ENCODE data around the gene MKRN2. TPM values are rescaled to one million over a fixed set of nuclear protein-coding genes. Genes with fewer than 3 reads are reported as not detected.

Gene MKRN2
- polyA plus RNA-seq, 3 donors, result 42.8 to 50.5 (median 44.6) TPM

GRCh38 chr3:12578742-12579141 lies 21.9 kb downstream of the MKRN2 start:
- DNase-seq (ENCODE audit: extremely low read depth in 1 of 11, low read depth in 9 of 11, low spot score in 4 of 11), result no peak

DNA sequence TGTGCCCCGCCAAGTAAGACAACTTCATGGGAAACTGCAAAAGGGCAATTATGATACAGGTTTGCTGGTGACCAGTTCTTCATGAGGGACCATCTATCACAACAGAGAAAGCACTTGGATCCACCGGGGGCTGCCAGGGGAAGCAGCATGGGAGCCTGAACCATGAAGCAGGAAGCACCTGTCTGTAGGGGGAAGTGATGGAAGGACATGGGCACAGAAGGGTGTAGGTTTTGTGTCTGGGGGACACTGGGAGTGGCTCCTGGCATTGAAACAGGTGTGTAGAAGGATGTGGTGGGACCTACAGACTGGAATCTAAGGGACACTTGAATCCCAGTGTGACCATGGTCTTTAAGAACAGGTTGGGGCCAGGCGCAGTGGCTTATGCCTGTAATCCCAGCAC lies 22.6 kb downstream of the MKRN2 start:
- no peak for DNase-seq (ENCODE audit: extremely low read depth in 1 of 11, low read depth in 9 of 11, low spot score in 4 of 11)

DNA sequence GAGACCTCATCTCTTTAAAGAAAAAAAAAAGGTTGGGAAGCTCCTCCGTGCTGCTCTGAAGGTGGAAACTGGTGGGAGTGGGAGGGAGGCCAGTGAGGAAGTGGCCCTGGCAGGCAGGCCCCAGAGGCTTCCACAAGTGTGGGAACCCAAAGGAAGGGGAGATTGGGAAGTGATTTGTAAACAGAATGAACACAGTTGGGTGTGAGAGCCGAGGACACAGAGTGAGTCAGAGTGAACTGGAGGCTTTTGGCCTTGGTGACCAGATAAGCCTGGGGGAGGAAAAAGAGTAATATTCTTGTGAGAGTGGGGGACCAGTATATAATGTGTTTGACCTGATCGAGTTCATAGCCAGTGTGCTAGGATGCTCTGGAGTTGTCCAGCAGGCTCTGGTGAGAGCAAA lies 23.0 kb downstream of the MKRN2 start:
- no peak for DNase-seq (ENCODE audit: extremely low read depth in 1 of 11, low read depth in 9 of 11, low spot score in 4 of 11)

GRCh38 chr3:12582730-12583129 lies 25.8 kb downstream of the MKRN2 start:
- DNase-seq (ENCODE audit: extremely low read depth in 1 of 11, low read depth in 9 of 11, low spot score in 4 of 11), result no peak

GRCh38 chr3:12583280-12583679 lies 26.4 kb downstream of the MKRN2 start:
- DNase-seq (ENCODE audit: extremely low read depth in 1 of 11, low read depth in 9 of 11, low spot score in 4 of 11), result no peak

- no peak for DNase-seq (ENCODE audit: extremely low read depth in 1 of 11, low read depth in 9 of 11, low spot score in 4 of 11)
Measured at GRCh38 chr3:12584083-12584482, 27.2 kb downstream of the MKRN2 start.

- no peak for DNase-seq (ENCODE audit: extremely low read depth in 1 of 11, low read depth in 9 of 11, low spot score in 4 of 11)
Measured at GRCh38 chr3:12585181-12585580, 28.3 kb downstream of the MKRN2 start.

GRCh38 chr3:12585970-12586369 lies 29.1 kb downstream of the MKRN2 start:
- no peak for DNase-seq (ENCODE audit: extremely low read depth in 1 of 11, low read depth in 9 of 11, low spot score in 4 of 11)

- DNase-seq (ENCODE audit: extremely low read depth in 1 of 11, low read depth in 9 of 11, low spot score in 4 of 11), result no peak
Measured at GRCh38 chr3:12586403-12586802, 29.5 kb downstream of the MKRN2 start.

DNA sequence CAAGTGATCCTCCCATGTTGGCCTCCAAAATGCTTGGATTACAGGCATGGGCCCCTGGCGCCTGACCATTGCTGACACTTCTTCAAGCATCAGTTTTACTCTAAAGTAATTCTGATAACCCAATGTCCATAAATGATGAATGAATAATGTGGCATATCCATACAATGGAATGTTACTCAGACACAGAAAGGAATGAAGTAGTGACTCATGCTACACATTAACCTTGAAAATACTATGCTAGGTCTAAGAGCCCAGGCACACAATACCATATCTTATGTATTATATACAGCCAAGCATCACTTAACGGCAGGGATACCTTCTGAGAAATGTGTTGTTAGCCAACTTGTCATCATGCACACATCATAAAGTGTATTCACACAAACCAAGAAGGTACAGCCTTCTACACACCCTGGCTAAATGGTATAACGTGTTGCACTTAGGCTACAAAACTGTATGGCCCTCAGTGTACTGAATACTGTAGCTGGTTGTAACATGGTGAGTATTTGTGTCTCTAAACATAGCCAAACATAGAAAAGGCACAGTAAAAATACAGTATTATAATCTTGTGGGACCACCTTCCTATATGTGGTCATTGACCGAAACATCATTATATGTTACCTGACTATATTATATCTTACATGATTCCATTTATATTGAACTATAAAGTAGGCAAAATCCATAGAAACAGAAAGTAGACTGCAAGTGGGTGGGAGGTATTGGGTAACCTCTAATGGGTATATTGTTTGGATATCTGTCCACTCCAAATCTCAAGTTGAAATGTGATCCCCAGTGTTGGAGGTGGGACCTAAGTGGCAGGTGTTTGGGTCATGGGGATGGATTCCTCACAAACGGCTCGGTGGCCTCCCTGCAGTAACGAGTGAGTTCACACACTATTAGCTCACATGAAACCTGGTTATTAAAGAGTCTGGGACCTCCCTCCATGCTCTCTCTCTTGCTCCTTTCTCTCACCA lies 31.4 kb downstream of the MKRN2 start:
- DNase-seq (ENCODE audit: extremely low read depth in 1 of 11, low read depth in 9 of 11, low spot score in 4 of 11), result no peak

- DNase-seq (ENCODE audit: extremely low read depth in 1 of 11, low read depth in 9 of 11, low spot score in 4 of 11), result no peak
Measured at GRCh38 chr3:12590096-12590495, 33.2 kb downstream of the MKRN2 start.

DNA sequence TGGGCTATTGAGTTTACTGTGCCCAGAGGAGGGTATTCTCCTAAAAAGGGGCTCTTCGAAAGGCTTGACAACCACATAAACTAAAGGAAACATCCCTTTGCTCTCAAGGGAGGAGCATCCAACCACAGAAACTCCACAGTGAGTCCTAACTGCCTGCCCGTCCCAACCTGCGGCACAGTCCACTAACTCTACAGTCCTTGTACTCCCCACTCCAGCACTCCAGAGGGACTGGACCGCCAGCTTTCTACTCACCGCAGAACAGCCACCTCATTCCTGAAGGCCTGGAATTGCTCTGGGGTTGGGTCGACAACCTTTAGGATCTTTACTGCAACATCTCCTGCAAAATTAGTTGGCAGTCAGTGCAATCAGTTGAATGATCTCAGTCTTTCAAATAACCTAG lies 34.6 kb downstream of the MKRN2 start:
- DNase-seq (ENCODE audit: extremely low read depth in 1 of 11, low read depth in 9 of 11, low spot score in 4 of 11), result no peak

DNA sequence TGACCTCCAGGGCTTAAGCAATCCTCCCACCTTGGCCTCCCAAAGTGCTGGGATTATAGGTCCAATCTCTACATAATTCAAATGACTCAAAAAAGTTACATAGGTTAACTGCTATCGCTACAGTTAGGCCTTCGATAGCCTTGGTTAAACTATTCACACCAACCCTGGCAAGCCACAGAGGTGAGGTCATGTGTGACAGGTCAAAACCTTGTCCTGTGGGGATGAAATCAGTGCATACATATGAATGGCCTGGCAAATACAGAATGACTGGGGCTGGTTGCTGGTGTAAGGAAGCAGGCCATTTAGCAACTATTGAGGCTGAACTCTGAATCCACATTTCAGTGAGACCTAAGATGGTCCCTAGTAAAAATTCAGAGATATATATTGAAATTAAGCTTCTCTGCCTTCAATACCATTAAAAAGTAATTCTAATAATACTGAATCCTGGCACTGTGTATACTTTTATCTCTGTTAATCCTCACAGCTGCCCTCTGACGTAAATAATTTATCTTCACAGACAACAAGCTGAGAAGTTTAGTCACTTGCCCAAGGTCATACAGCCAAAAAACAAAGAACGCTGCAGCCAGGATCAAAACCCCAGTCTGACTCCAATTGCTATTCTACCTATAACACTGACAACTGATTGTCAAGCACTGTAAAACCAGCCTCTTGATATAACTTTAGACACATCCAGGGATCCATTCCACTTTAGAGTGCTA lies 35.3 kb downstream of the MKRN2 start:
- no peak for DNase-seq (ENCODE audit: extremely low read depth in 1 of 11, low read depth in 9 of 11, low spot score in 4 of 11)

DNA sequence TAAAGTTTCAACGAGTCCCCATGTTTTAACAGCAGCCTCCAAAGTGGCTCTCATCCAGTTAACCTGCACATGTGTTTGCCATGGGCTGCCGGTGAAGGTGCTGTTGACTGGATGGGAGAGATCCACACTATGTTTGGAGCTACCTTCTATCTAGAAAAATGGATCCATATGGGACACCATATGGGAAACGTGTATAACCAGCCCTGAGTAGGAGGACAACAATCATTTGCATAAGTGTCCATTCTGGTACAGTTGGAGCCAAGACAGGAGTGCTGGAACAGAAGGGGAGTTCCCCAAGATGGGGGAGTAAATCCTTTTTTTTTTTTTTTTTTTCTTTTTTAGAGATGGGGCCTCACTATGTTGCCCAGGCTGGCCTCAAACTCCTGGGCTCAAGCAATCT lies 36.6 kb downstream of the MKRN2 start:
- DNase-seq (ENCODE audit: extremely low read depth in 1 of 11, low read depth in 9 of 11, low spot score in 4 of 11), result no peak

DNA sequence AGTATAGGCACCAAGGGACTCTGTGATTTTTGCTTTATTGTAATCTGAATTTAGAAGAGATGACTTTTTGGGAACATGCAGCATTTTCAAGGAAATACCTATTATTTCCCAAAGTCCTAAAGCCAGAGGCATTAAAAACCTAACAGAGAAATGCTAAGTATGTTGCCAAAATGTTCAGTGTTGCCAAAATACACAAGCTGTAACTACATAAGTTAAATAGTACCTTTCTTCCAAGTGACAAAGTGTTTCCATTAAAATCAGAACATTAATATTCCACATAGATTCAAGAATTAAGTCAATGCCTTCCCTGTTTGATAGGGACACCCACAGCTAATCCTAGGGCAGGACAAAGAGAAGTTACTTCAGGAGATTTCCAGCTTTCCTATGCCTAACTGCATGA lies 42.0 kb downstream of the MKRN2 start:
- no peak for DNase-seq (ENCODE audit: extremely low read depth in 1 of 11, low read depth in 9 of 11, low spot score in 4 of 11)

GRCh38 chr3:12601072-12601471 lies 44.2 kb downstream of the MKRN2 start:
- DNase-seq (ENCODE audit: extremely low read depth in 1 of 11, low read depth in 9 of 11, low spot score in 4 of 11), result no peak

DNA sequence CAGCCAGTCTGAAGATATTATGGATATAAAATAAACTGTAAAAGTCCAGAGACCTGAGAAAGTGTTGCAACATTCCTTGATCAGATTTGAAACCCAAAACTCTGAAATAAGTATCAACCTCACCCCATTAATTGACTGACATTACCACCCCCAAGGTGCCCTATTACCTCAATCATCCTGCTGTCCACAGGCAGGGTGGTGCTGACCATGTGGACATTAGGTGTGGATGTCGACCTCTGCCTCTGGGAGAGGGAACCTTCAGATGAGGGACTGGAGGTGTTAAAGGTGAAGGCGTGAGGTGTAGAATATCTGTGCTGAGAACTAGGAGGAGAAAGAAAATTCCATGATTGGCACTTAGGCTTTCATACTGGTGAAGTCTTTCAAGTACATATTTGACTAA lies 47.1 kb downstream of the MKRN2 start:
- DNase-seq (ENCODE audit: extremely low read depth in 1 of 11, low read depth in 9 of 11, low spot score in 4 of 11), result no peak

DNA sequence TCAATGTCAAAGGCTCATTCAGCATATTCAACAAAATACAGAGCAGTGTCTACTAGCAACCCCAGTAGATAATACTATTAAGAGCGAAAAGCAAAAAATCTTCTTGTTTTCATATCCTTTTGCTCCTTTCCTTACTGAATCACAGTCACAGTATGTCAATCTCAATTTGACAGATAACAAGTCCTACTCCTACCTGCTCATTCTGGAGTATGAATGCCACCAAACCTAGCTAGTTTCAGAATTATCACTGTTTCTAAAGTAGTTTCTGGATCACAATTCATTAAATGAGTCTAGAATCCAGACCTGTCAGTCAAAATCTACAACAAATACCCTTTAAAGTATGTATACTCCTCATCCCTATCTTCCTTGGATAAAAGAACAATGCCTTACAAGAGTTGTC lies 51.5 kb downstream of the MKRN2 start:
- no peak for DNase-seq (ENCODE audit: extremely low read depth in 1 of 11, low read depth in 9 of 11, low spot score in 4 of 11)

GRCh38 chr3:12611117-12611516 lies 54.2 kb downstream of the MKRN2 start:
- no peak for DNase-seq (ENCODE audit: extremely low read depth in 1 of 11, low read depth in 9 of 11, low spot score in 4 of 11)

DNA sequence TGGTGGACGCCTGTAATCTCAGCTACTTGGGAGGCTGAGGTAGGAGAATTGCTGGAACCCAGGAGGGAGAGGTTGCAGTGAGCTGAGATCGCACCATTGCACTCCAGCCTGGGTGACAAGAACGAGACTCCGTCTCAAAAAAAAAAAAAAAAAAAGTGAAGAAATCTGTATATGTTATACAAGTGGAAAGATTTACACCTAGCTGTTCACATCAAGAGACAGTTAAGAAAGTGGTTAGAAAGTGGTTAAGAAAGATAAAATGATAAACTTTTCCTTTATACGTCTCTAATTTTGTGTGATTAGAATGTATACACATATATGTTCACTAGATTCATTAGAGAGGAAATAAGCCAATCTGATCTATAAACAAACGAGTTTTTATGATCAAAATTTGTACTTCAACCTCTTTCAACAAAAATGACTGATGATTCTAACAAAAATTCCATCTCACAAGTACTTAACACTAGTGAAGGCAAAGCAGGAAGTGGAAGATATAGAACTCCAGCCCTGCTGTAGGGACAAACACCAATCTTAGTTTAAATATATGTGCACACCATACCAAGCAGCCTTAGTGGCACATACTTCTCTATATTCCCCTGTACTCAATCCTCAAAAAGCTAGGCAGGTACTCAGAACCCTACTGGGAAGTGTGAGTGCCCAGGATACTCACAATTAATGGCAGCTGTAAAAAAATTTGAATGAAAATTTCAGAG lies 55.8 kb downstream of the MKRN2 start:
- DNase-seq (ENCODE audit: extremely low read depth in 1 of 11, low read depth in 9 of 11, low spot score in 4 of 11), result no peak
